ENCODE measurements around the gene TRAK2.
"Not testable (repeated sequence)": the region's sequence is repeated elsewhere in the genome, so short reads cannot be mapped to it uniquely, and the experiment has no call there.

DNA sequence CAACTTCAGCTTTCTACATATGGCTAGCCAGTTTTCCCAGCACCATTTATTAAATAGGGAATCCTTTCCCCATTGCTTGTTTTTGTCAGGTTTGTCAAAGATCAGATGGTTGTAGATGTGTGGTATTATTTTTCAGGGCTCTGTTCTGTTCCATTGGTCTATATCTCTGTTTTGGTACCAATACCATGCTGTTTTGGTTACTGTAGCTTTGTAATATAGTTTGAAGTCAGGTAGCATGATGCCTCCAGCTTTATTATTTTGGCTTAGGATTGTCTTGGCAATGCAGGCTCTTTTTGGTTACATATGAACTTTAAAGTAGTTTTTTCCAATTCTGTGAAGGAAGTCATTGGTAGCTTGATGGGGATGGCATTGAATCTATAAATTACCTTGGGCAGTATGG lies 22.9 kb downstream of the TRAK2 start:
- not testable (repeated sequence) for TF ChIP-seq EZH2 (IDR thresholded peaks at IDR 0.05; ENCODE audit: borderline replicate concordance)
- TF ChIP-seq, protein P1, sequence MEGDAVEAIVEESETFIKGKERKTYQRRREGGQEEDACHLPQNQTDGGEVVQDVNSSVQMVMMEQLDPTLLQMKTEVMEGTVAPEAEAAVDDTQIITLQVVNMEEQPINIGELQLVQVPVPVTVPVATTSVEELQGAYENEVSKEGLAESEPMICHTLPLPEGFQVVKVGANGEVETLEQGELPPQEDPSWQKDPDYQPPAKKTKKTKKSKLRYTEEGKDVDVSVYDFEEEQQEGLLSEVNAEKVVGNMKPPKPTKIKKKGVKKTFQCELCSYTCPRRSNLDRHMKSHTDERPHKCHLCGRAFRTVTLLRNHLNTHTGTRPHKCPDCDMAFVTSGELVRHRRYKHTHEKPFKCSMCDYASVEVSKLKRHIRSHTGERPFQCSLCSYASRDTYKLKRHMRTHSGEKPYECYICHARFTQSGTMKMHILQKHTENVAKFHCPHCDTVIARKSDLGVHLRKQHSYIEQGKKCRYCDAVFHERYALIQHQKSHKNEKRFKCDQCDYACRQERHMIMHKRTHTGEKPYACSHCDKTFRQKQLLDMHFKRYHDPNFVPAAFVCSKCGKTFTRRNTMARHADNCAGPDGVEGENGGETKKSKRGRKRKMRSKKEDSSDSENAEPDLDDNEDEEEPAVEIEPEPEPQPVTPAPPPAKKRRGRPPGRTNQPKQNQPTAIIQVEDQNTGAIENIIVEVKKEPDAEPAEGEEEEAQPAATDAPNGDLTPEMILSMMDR (IDR thresholded peaks at IDR 0.05; ENCODE audit: poor library complexity): not testable (repeated sequence)

All from hepatocyte (in vitro differentiated cells).